GM12891 (cell line): Measurements from ENCODE around the gene CRACR2B.

Source experiments
- POLR2A ChIP-seq: IDR thresholded peaks from 2 replicates; pipeline ENCODE4 v1.6.1; 2011; ENCODE audit warnings: low read depth, low read length, control low read depth
- SPI1 ChIP-seq: IDR thresholded peaks from 2 replicates; pipeline ENCODE4 v1.6.1; 2011; ENCODE audit warnings: low read depth, low read length, control low read depth

DNA sequence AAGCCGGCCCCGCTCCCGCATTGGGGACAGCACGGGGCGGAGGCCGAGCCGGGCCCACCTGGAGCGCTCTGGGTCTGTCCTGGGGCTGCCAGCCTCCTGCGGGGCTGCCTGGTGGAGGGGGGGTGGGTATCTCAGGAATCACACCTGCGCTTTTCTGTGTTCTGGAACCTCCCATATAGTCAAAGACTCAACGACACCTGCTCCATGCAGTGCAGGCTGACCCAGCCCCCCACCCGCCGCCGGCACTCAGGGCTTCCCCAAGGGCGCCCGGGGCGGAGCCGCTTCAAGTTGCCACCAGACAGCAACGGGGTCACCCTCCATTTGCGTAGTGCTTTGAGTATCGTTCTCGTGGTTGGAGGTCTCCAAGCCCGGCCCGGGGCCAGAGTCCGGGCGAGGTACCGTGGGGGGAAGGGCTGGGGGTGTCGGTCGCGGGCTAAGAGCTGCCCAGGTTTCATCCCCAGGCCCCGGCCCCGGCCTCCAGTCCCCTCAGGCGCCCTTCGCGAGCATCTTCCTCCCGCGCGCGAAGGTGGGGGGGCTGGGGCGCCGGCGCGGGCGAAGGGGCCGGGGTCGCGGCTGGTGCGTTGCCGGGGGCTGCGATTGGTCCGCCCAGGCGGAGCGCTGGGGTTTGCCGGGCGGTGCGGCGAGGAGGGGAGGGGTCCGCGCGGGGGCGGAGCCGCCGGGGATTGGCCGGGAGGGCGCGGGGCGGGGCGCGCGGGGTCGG lies 21.5 kb downstream of the CRACR2B start:
- TF ChIP-seq POLR2A: no peak
- no peak for TF ChIP-seq SPI1
